ENCODE data around the gene FBN2.

The FBN2 gene

GRCh38 chr5:128340648-128341047, 197.4 kb downstream of the FBN2 start:
- Histone ChIP-seq H3K36me3 (ENCODE audit: control insufficient read depth in 4 of 4, insufficient read depth in 4 of 4, low read length in 3 of 4) (no peaks in the 10 kb centered on the region), H3K4me1 (ENCODE audit: control extremely low read depth in 1 of 4, control insufficient read depth in 4 of 4, insufficient read depth in 4 of 4, low read length in 3 of 4) (peaks cover 0 to 3% (median 0%) of the 10 kb centered on the region in 4 experiments), H3K4me3 (ENCODE audit: control insufficient read depth in 1 of 7, extremely low read depth in 1 of 7, insufficient read depth in 4 of 7, low read depth in 2 of 7, low read length in 6 of 7) (no peak overlapping the region), H3K27me3 (replicated peaks in 2 of 5; ENCODE audit: control insufficient read depth in 4 of 5, insufficient read depth in 5 of 5, low read length in 4 of 5) (peaks cover 0 to 2% (median 0%) of the 10 kb centered on the region in 5 experiments), H3K9me3 (ENCODE audit: control extremely low read depth in 1 of 5, control insufficient read depth in 4 of 5, insufficient read depth in 2 of 5, low read depth in 1 of 5, low read length in 4 of 5) (no peaks in the 10 kb centered on the region), H3K27ac (ENCODE audit: insufficient read depth in 1 of 2, low read depth in 1 of 2, low read length in 2 of 2, poor library complexity in 1 of 2, severe bottlenecking in 2 of 2) (no peak overlapping the region)
- no peak for DNase-seq
- 97% methylated on average over 2 of the region's 2 CpGs for WGBS (ENCODE audit: insufficient coverage)
- ChIA-PET POLR2A (no interaction called here), CTCF (no interaction called here)

DNA sequence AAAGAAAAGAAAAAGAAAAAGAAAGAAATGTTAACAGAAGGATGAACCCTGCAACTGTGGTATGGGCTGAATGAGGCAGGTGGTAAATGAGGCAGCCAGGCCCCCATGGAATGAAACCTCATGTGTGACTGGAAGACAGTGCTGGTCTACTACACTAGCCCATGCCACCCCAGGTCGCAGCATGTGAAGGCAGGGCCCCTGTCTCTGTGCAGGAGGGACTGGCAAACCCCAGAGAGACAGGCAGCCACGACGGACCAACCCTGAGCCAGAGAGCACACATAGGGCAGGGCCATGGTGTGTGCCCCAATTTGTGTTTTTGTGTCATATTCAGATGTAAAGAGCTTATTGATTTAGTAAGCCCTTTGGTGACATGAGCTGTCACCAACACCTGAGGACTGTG, 198.5 kb downstream of the FBN2 start:
- Histone ChIP-seq H3K9me3 (ENCODE audit: control extremely low read depth in 1 of 5, control insufficient read depth in 4 of 5, insufficient read depth in 2 of 5, low read depth in 1 of 5, low read length in 4 of 5) (no peaks in the 10 kb centered on the region), H3K27me3 (replicated peaks in 2 of 5; ENCODE audit: control insufficient read depth in 4 of 5, insufficient read depth in 5 of 5, low read length in 4 of 5) (peaks cover 0 to 2% (median 0%) of the 10 kb centered on the region in 5 experiments), H3K4me1 (ENCODE audit: control extremely low read depth in 1 of 4, control insufficient read depth in 4 of 4, insufficient read depth in 4 of 4, low read length in 3 of 4) (peaks cover 0 to 3% (median 0%) of the 10 kb centered on the region in 4 experiments), H3K27ac (ENCODE audit: insufficient read depth in 1 of 2, low read depth in 1 of 2, low read length in 2 of 2, poor library complexity in 1 of 2, severe bottlenecking in 2 of 2) (no peak overlapping the region), H3K4me3 (ENCODE audit: control insufficient read depth in 1 of 7, extremely low read depth in 1 of 7, insufficient read depth in 4 of 7, low read depth in 2 of 7, low read length in 6 of 7) (no peak overlapping the region), H3K36me3 (ENCODE audit: control insufficient read depth in 4 of 4, insufficient read depth in 4 of 4, low read length in 3 of 4) (no peaks in the 10 kb centered on the region)
- POLR2A ChIA-PET, result no interaction called here
- no peak for DNase-seq
- WGBS (ENCODE audit: insufficient coverage), result 100% methylated on average over 2 of the region's 3 CpGs
- CTCF ChIA-PET, result no interaction called here

DNA sequence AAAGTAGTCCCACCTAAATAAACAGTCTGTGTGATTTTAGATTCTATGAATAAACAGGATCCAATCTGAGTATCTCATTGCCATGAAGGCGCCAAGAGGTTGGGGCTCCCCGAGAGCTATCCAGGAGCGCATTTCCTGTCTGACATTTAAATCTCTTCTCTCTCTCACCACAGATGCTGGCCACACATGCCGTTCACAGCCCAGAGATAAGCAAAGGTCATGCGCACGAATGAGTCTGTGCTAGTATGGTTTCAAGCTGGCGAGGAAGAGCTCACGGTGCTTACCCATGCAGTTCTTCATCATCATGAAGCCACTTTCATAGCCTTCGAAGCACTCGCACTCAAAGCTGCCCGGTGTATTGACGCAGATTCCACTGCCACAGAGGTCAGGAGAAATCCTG, 199.4 kb downstream of the FBN2 start:
- POLR2A ChIA-PET, result no interaction called here
- Histone ChIP-seq H3K36me3 (ENCODE audit: control insufficient read depth in 4 of 4, insufficient read depth in 4 of 4, low read length in 3 of 4) (no peaks in the 10 kb centered on the region), H3K27ac (ENCODE audit: insufficient read depth in 1 of 2, low read depth in 1 of 2, low read length in 2 of 2, poor library complexity in 1 of 2, severe bottlenecking in 2 of 2) (no peak overlapping the region)

GRCh38 chr5:128335339-128335738, 202.7 kb downstream of the FBN2 start:
- H3K27ac ChIP-seq (ENCODE audit: insufficient read depth in 1 of 2, low read depth in 1 of 2, low read length in 2 of 2, poor library complexity in 1 of 2, severe bottlenecking in 2 of 2), result no peak overlapping the region
- no peaks in the 10 kb centered on the region for H3K36me3 ChIP-seq (ENCODE audit: control insufficient read depth in 4 of 4, insufficient read depth in 4 of 4, low read length in 3 of 4)
- no peak for DNase-seq
- POLR2A ChIA-PET, result no interaction called here
- CTCF ChIA-PET, result no interaction called here
- H3K9me3 ChIP-seq (ENCODE audit: control extremely low read depth in 1 of 5, control insufficient read depth in 4 of 5, insufficient read depth in 2 of 5, low read depth in 1 of 5, low read length in 4 of 5), result no peaks in the 10 kb centered on the region
- H3K4me1 ChIP-seq (ENCODE audit: control extremely low read depth in 1 of 4, control insufficient read depth in 4 of 4, insufficient read depth in 4 of 4, low read length in 3 of 4), result no peaks in the 10 kb centered on the region
- H3K27me3 ChIP-seq (replicated peaks in 2 of 5; ENCODE audit: control insufficient read depth in 4 of 5, insufficient read depth in 5 of 5, low read length in 4 of 5), result peaks cover 0 to 2% (median 0%) of the 10 kb centered on the region in 5 experiments
- no CpG with 5 or more reads among the region's 3 CpGs for WGBS (ENCODE audit: insufficient coverage)
- H3K4me3 ChIP-seq (ENCODE audit: control insufficient read depth in 1 of 7, extremely low read depth in 1 of 7, insufficient read depth in 4 of 7, low read depth in 2 of 7, low read length in 6 of 7), result no peak overlapping the region

More for the DNA sequence above, 199.4 kb downstream of the FBN2 start:
- Histone ChIP-seq H3K9me3 (ENCODE audit: control extremely low read depth in 1 of 5, control insufficient read depth in 4 of 5, insufficient read depth in 2 of 5, low read depth in 1 of 5, low read length in 4 of 5) (no peaks in the 10 kb centered on the region), H3K27me3 (replicated peaks in 2 of 5; ENCODE audit: control insufficient read depth in 4 of 5, insufficient read depth in 5 of 5, low read length in 4 of 5) (peaks cover 0 to 2% (median 0%) of the 10 kb centered on the region in 5 experiments), H3K4me1 (ENCODE audit: control extremely low read depth in 1 of 4, control insufficient read depth in 4 of 4, insufficient read depth in 4 of 4, low read length in 3 of 4) (peaks cover 0 to 3% (median 0%) of the 10 kb centered on the region in 4 experiments), H3K4me3 (ENCODE audit: control insufficient read depth in 1 of 7, extremely low read depth in 1 of 7, insufficient read depth in 4 of 7, low read depth in 2 of 7, low read length in 6 of 7) (no peak overlapping the region)
- 94% methylated on average over 12 of the region's 12 CpGs for WGBS (ENCODE audit: insufficient coverage)
- CTCF ChIA-PET, result no interaction called here
- no peak for DNase-seq

DNA sequence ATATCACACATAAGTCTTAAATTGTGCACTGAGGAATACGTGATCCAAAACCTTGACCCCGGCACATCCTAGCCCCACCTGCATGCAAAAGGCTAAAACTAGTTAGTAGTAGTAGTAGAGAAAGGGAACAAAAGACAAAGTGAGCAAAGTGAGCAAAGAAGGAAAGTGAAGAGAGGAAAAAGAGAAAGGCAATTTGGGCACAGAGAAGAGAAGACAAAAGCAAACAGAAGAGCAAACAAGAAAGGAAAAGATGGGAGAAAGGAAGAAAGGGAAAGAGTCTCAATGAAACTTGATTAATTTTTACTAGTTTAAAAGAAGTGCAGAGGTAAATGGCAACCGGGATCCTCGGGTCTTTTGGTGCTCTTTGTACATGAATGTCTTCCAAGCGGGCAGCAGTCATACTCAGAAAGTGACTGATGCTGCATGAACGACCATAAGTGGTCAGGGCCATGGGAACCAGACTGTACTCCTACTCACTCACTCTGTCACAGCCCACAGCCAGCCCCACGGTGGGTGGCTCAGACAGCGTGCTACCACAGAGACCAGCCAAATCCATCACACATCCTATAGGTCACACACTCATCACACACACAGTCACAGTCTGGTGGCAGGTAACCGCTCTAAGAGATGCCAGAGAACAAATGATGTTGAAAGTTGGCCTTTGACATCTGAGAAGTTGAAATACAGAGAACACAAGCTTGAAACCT, 203.9 kb downstream of the FBN2 start:
- no peak overlapping the region for H3K27ac ChIP-seq (ENCODE audit: insufficient read depth in 1 of 2, low read depth in 1 of 2, low read length in 2 of 2, poor library complexity in 1 of 2, severe bottlenecking in 2 of 2)
- H3K27me3 ChIP-seq (replicated peaks in 2 of 5; ENCODE audit: control insufficient read depth in 4 of 5, insufficient read depth in 5 of 5, low read length in 4 of 5), result no peaks in the 10 kb centered on the region
- no peak for DNase-seq
- WGBS (ENCODE audit: insufficient coverage), result 98% methylated on average over 5 of the region's 9 CpGs
- no peak overlapping the region for H3K4me3 ChIP-seq (ENCODE audit: control insufficient read depth in 1 of 7, extremely low read depth in 1 of 7, insufficient read depth in 4 of 7, low read depth in 2 of 7, low read length in 6 of 7)
- ChIA-PET CTCF (no interaction called here), POLR2A (no interaction called here)
- no peaks in the 10 kb centered on the region for H3K9me3 ChIP-seq (ENCODE audit: control extremely low read depth in 1 of 5, control insufficient read depth in 4 of 5, insufficient read depth in 2 of 5, low read depth in 1 of 5, low read length in 4 of 5)
- H3K36me3 ChIP-seq (ENCODE audit: control insufficient read depth in 4 of 4, insufficient read depth in 4 of 4, low read length in 3 of 4), result no peaks in the 10 kb centered on the region
- H3K4me1 ChIP-seq (ENCODE audit: control extremely low read depth in 1 of 4, control insufficient read depth in 4 of 4, insufficient read depth in 4 of 4, low read length in 3 of 4), result no peaks in the 10 kb centered on the region

- Histone ChIP-seq H3K36me3 (ENCODE audit: control insufficient read depth in 4 of 4, insufficient read depth in 4 of 4, low read length in 3 of 4) (no peaks in the 10 kb centered on the region), H3K4me1 (ENCODE audit: control extremely low read depth in 1 of 4, control insufficient read depth in 4 of 4, insufficient read depth in 4 of 4, low read length in 3 of 4) (no peaks in the 10 kb centered on the region), H3K27ac (ENCODE audit: insufficient read depth in 1 of 2, low read depth in 1 of 2, low read length in 2 of 2, poor library complexity in 1 of 2, severe bottlenecking in 2 of 2) (no peak overlapping the region), H3K9me3 (ENCODE audit: control extremely low read depth in 1 of 5, control insufficient read depth in 4 of 5, insufficient read depth in 2 of 5, low read depth in 1 of 5, low read length in 4 of 5) (peaks cover 0 to 1% (median 0%) of the 10 kb centered on the region in 5 experiments), H3K27me3 (replicated peaks in 2 of 5; ENCODE audit: control insufficient read depth in 4 of 5, insufficient read depth in 5 of 5, low read length in 4 of 5) (no peaks in the 10 kb centered on the region), H3K4me3 (ENCODE audit: control insufficient read depth in 1 of 7, extremely low read depth in 1 of 7, insufficient read depth in 4 of 7, low read depth in 2 of 7, low read length in 6 of 7) (no peak overlapping the region)
- no peak for DNase-seq
- ChIA-PET CTCF (no interaction called here), POLR2A (no interaction called here)
- WGBS (ENCODE audit: insufficient coverage), result 97% methylated on average over 5 of the region's 5 CpGs
Measured at GRCh38 chr5:128331261-128331660, 206.8 kb downstream of the FBN2 start.

DNA sequence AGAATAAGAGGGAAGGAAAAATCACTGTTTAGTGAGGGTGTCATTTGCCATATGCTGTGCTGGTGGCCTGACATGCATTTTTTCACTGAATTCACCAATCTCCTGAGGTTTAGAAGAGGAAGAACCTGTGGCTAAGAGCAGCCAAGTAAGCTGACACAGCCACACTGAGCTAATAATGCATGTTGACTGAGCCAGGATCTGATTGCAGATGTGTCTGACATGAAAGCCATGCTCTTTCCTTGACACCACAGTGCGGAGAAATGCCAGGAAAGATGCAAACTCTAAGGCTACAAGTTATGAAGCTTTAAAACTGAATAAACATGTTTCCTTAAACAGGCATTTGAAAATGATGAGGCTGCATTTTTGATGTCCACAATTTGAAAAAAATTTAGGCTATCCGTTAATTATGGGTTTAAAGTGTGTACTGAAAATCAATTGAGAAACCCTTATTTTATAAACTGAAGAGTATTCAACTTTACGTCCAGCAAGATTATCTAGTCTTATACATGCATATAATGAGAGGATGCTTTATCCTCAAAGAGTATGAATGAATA, 208.6 kb downstream of the FBN2 start:
- DNase-seq, result no peak
- Histone ChIP-seq H3K27me3 (replicated peaks in 2 of 5; ENCODE audit: control insufficient read depth in 4 of 5, insufficient read depth in 5 of 5, low read length in 4 of 5) (no peaks in the 10 kb centered on the region), H3K27ac (ENCODE audit: insufficient read depth in 1 of 2, low read depth in 1 of 2, low read length in 2 of 2, poor library complexity in 1 of 2, severe bottlenecking in 2 of 2) (no peak overlapping the region), H3K4me1 (ENCODE audit: control extremely low read depth in 1 of 4, control insufficient read depth in 4 of 4, insufficient read depth in 4 of 4, low read length in 3 of 4) (no peaks in the 10 kb centered on the region), H3K4me3 (ENCODE audit: control insufficient read depth in 1 of 7, extremely low read depth in 1 of 7, insufficient read depth in 4 of 7, low read depth in 2 of 7, low read length in 6 of 7) (no peak overlapping the region), H3K36me3 (ENCODE audit: control insufficient read depth in 4 of 4, insufficient read depth in 4 of 4, low read length in 3 of 4) (no peaks in the 10 kb centered on the region), H3K9me3 (ENCODE audit: control extremely low read depth in 1 of 5, control insufficient read depth in 4 of 5, insufficient read depth in 2 of 5, low read depth in 1 of 5, low read length in 4 of 5) (peaks cover 0 to 1% (median 0%) of the 10 kb centered on the region in 5 experiments)
- WGBS (ENCODE audit: insufficient coverage), result 100% methylated on average over 1 of the region's 3 CpGs
- ChIA-PET POLR2A (no interaction called here), CTCF (no interaction called here)
